Right lung (tissue), 5 donors: Measurements from ENCODE around the gene ANXA7. TPM values are rescaled to one million over a fixed set of nuclear protein-coding genes. Genes with fewer than 3 reads are reported as not detected.
"Not testable (repeated sequence)": the region's sequence is repeated elsewhere in the genome, so short reads cannot be mapped to it uniquely, and the experiment has no call there.

Source experiments
- DNase-seq, 2 donors: peaks; one replicate each; pipeline ENCODE4 v3.0.0-alpha.2; 2013
- polyA plus RNA-seq, 5 donors: library from polyadenylated mRNA; unstranded; fragments of 120-200 nt; gene quantifications; one replicate each; pipeline versions ENCODE4 v1.2.1 to v1.2.3, GENCODE V29; 2013; ENCODE audit warnings: inconsistent platforms in 1 of 5, low replicate concordance in 1 of 5; ENCODE audit not compliant: insufficient read length in 5 of 5, insufficient read depth in 1 of 5

Gene ANXA7
- polyA plus RNA-seq, 5 donors: 63.9 to 76.9 (median 71.0) TPM

- no peak for DNase-seq
Observed at GRCh38 chr10:73344269-73344668, 69.6 kb downstream of the ANXA7 start.

GRCh38 chr10:73340121-73340520 is 73.7 kb downstream of the ANXA7 start:
- no peak for DNase-seq

DNA sequence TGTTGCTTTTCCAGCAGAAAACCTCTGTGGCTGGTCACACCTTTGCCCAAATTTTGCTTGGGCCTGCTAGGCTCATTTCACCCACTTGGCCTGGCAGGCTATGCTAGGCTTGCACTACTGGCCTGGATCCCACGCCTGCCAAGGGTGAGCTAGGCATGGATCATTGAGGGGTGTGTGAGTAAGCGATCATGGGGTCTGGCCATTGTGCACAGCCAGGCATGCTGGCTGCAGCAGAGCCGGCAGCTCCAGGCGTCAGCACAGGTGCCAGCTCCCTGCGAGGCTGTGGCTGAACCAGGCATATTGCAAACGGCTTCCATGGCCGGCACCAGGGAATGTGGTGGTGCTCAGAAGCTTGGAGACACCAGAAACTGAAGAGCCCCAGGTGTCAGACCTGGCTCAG is 74.4 kb downstream of the ANXA7 start:
- no peak for DNase-seq

GRCh38 chr10:73338801-73339368 is 75.0 kb downstream of the ANXA7 start:
- no peak for DNase-seq

- DNase-seq: no peak
Observed at GRCh38 chr10:73333202-73333601, 80.7 kb downstream of the ANXA7 start.

- no peak for DNase-seq
Observed at GRCh38 chr10:73332379-73332778, 81.5 kb downstream of the ANXA7 start.

DNA sequence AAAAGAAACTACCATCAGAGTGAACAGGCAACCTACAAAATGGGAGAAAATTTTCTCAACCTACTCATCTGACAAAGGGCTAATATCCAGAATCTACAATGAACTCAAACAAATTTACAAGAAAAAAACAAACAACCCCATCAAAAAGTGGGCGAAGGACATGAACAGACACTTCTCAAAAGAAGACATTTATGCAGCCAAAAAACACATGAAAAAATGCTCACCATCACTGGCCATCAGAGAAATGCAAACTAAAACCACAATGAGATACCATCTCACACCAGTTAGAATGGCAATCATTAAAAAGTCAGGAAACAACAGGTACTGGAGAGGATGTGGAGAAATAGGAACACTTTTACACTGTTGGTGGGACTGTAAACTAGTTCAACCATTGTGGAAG is 85.3 kb downstream of the ANXA7 start:
- DNase-seq: not testable (repeated sequence)

DNA sequence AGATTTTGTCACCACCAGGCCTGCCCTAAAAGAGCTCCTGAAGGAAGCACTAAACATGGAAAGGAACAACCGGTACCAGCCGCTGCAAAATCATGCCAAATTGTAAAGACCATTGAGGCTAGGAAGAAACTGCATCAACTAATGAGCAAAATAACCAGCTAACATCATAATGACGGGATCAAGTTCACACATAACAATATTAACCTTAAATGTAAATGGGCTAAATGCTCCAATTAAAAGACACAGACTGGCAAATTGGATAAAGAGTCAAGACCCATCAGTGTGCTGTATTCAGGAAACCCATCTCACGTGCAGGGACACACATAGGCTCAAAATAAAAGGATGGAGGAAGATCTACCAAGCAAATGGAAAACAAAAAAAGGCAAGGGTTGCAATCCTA is 88.6 kb downstream of the ANXA7 start:
- DNase-seq: not testable (repeated sequence)

Other genes starting within 250 kb of the ANXA7 start
- gene ECD, start 246.1 kb downstream of the ANXA7 start, polyA plus RNA-seq: 10 to 100 TPM; 30.7 to 42.4 (median 39.0) TPM
- 10 to 100 TPM; 31.2 to 61.9 (median 53.0) TPM for gene FAM149B1, start 245.9 kb downstream of the ANXA7 start, polyA plus RNA-seq
- gene DNAJC9, start 166.8 kb downstream of the ANXA7 start, polyA plus RNA-seq: 10 to 100 TPM; 28.9 to 35.1 (median 31.6) TPM
- gene MRPS16, start 161.4 kb downstream of the ANXA7 start, polyA plus RNA-seq: 10 to 100 TPM; 58.7 to 73.6 (median 62.9) TPM
- gene CFAP70, start 55.2 kb downstream of the ANXA7 start, polyA plus RNA-seq: 10 to 100 TPM; 10.7 to 20.4 (median 15.8) TPM
- gene MSS51, start 19.5 kb upstream of the ANXA7 start, polyA plus RNA-seq: 1 to 10 TPM; 3.8 to 6.0 (median 5.3) TPM
- gene PPP3CB, start 82.0 kb upstream of the ANXA7 start, polyA plus RNA-seq: 10 to 100 TPM; 62.8 to 74.8 (median 67.5) TPM
- gene USP54, start 177.3 kb upstream of the ANXA7 start, polyA plus RNA-seq: 10 to 100 TPM; 41.6 to 73.0 (median 58.2) TPM
- 10 to 100 TPM in 1 of 5 donors, 1 to 10 TPM in 4; 2.1 to 25.1 (median 3.2) TPM for gene MYOZ1, start 227.4 kb upstream of the ANXA7 start, polyA plus RNA-seq
- 1 to 10 TPM in 2 of 5 donors, under 1 TPM in 3; 0.63 to 7.6 (median 0.94) TPM for gene SYNPO2L, start 242.0 kb upstream of the ANXA7 start, polyA plus RNA-seq